Neural progenitor cell (in vitro differentiated cells): ENCODE measurements around the gene HMG20A. TPM values are rescaled to one million over a fixed set of nuclear protein-coding genes. Genes with fewer than 3 reads are reported as not detected.

Experiments
- DNase-seq: peaks from one replicate; pipeline ENCODE4 v3.0.0-alpha.2; 2016; ENCODE audit warnings: low spot score
- H2AFZ ChIP-seq: fragments of 200-600 bp; sonication (generic); replicated peaks from 2 replicates; pipeline ENCODE4 v1.6.1; 2016; ENCODE audit warnings: antibody characterized with exemption
- H3F3A ChIP-seq: fragments of 200-600 bp; sonication (generic); 2 replicates; pipeline ENCODE4 v1.6.1; 2016; ENCODE audit warnings: antibody characterized with exemption, low read depth
- H3K27ac ChIP-seq: fragments of 200-600 bp; sonication (generic); 2 replicates; pipeline ENCODE4 v1.5.1; 2016; ENCODE audit warnings: mild to moderate bottlenecking
- H3K27me3 ChIP-seq: fragments of 200-600 bp; sonication (generic); 2 replicates; pipeline ENCODE4 v1.6.1; 2016; ENCODE audit warnings: mild to moderate bottlenecking, moderate library complexity
- H3K36me3 ChIP-seq: fragments of 200-600 bp; sonication (generic); 2 replicates; pipeline ENCODE4 v1.5.1; 2016
- H3K4me1 ChIP-seq: fragments of 200-600 bp; sonication (generic); 2 replicates; pipeline ENCODE4 v1.6.1; 2016; ENCODE audit warnings: mixed run types
- H3K4me2 ChIP-seq: fragments of 200-600 bp; sonication (generic); 2 replicates; pipeline ENCODE4 v1.6.1; 2016
- H3K4me3 ChIP-seq: fragments of 200-600 bp; sonication (generic); 2 replicates; pipeline ENCODE4 v1.5.1; 2016
- H3K79me2 ChIP-seq: fragments of 200-600 bp; sonication (generic); 2 replicates; pipeline ENCODE4 v1.6.1; 2016; ENCODE audit warnings: low read depth
- H3K9ac ChIP-seq: fragments of 200-600 bp; sonication (generic); 2 replicates; pipeline ENCODE4 v1.6.1; 2016
- H3K9me3 ChIP-seq: fragments of 200-600 bp; sonication (generic); 2 replicates; pipeline ENCODE4 v1.5.1; 2016; ENCODE audit warnings: low read depth
- H4K20me1 ChIP-seq: fragments of 200-600 bp; sonication (generic); 2 replicates; pipeline ENCODE4 v1.6.1; 2016; ENCODE audit warnings: low read depth
- H3K27ac Mint-ChIP-seq: 3 replicates; pipeline ENCODE4 v1.8.0; 2021; ENCODE audit warnings: mixed read lengths
- H3K27me3 Mint-ChIP-seq: 2 replicates; pipeline ENCODE4 v1.8.0; 2022; ENCODE audit warnings: low read depth, mild to moderate bottlenecking, inconsistent platforms, moderate library complexity, mixed read lengths; ENCODE audit not compliant: insufficient read depth
- H3K36me3 Mint-ChIP-seq: 3 replicates; pipeline ENCODE4 v1.8.0; 2021; ENCODE audit warnings: mixed read lengths
- H3K4me1 Mint-ChIP-seq: 3 replicates; pipeline ENCODE4 v1.8.0; 2021; ENCODE audit warnings: mixed read lengths
- H3K4me3 Mint-ChIP-seq: 3 replicates; pipeline ENCODE4 v1.8.0; 2021; ENCODE audit warnings: mild to moderate bottlenecking, moderate library complexity, mixed read lengths
- H3K9me3 Mint-ChIP-seq: 3 replicates; pipeline ENCODE4 v1.8.0; 2020; ENCODE audit warnings: mixed read lengths
- CTCF ChIP-seq: fragments of 200-600 bp; sonication (generic); IDR thresholded peaks from 2 replicates; pipeline ENCODE4 v1.5.1; 2017; ENCODE audit warnings: antibody characterized with exemption, mild to moderate bottlenecking
- EZH2 ChIP-seq: fragments of 200-600 bp; sonication (generic); IDR thresholded peaks from 2 replicates; pipeline ENCODE4 v1.6.1; 2017; ENCODE audit warnings: antibody characterized with exemption, mild to moderate bottlenecking, moderate library complexity
- EZH2phosphoT487 ChIP-seq: fragments of 200-600 bp; sonication (generic); IDR thresholded peaks from 2 replicates; pipeline ENCODE4 v1.6.1; 2017; ENCODE audit warnings: antibody characterized with exemption
- total RNA-seq: library from RNA; depleted of rRNA; stranded (reverse); fragments of >200 nt; gene quantifications from 2 replicates; pipeline ENCODE4 v1.2.3, GENCODE V29; 2015; ENCODE audit warnings: low replicate concordance

The HMG20A gene
- total RNA-seq, 1 donor from 2014 or later: 75.6 TPM

- Histone ChIP-seq H3K36me3 (no peaks in the 10 kb centered on the region), H4K20me1 (peaks cover 33% of the 10 kb centered on the region), H3K27me3 (no peaks in the 10 kb centered on the region), H3K79me2 (peaks cover 85% of the 10 kb centered on the region), H3K9me3 (no peaks in the 10 kb centered on the region), H3K4me2 (no peak overlapping the region), H3K4me3 (no peak overlapping the region), H3K9ac (no peak overlapping the region), H3F3A (peaks cover 7% of the 10 kb centered on the region), H2AFZ (no peak overlapping the region), H3K27ac (no peak overlapping the region), H3K4me1 (peaks cover 31% of the 10 kb centered on the region)
- peaks cover 23% of the 10 kb centered on the region for H3K4me1 Mint-ChIP-seq
- no peaks in the 10 kb centered on the region for H3K36me3 Mint-ChIP-seq
- H3K27ac Mint-ChIP-seq: no peak overlapping the region
- no peak overlapping the region for H3K4me3 Mint-ChIP-seq
- H3K9me3 Mint-ChIP-seq: no peaks in the 10 kb centered on the region
- no peak for DNase-seq
- peaks cover 2% of the 10 kb centered on the region for H3K27me3 Mint-ChIP-seq
- TF ChIP-seq CTCF: no peak
- TF ChIP-seq EZH2phosphoT487: no peak
- no peak for TF ChIP-seq EZH2
Measured at GRCh38 chr15:77416954-77417353, 3.7 kb upstream of the HMG20A start.

GRCh38 chr15:77417602-77418001, 3.1 kb upstream of the HMG20A start:
- Mint-ChIP-seq H3K27me3 (peaks cover 2% of the 10 kb centered on the region), H3K27ac (no peak overlapping the region), H3K36me3 (no peaks in the 10 kb centered on the region), H3K9me3 (no peaks in the 10 kb centered on the region), H3K4me1 (peaks cover 25% of the 10 kb centered on the region), H3K4me3 (peak overlapping the region; percentile 95)
- Histone ChIP-seq H3F3A (peaks cover 7% of the 10 kb centered on the region), H3K4me1 (peaks cover 31% of the 10 kb centered on the region), H3K9ac (no peak overlapping the region), H3K27ac (no peak overlapping the region), H3K9me3 (no peaks in the 10 kb centered on the region), H3K79me2 (peaks cover 85% of the 10 kb centered on the region), H2AFZ (no peak overlapping the region), H3K4me3 (peak overlapping the region; percentile 94), H4K20me1 (peaks cover 30% of the 10 kb centered on the region), H3K27me3 (no peaks in the 10 kb centered on the region), H3K4me2 (peak overlapping the region; percentile 74), H3K36me3 (no peaks in the 10 kb centered on the region)
- TF ChIP-seq EZH2phosphoT487 (no peak), EZH2 (no peak), CTCF (no peak)
- DNase-seq: no peak

- Histone ChIP-seq H3K9me3 (no peaks in the 10 kb centered on the region), H3K4me3 (peak overlapping the region; percentile 94), H3K4me1 (peaks cover 31% of the 10 kb centered on the region), H4K20me1 (peaks cover 30% of the 10 kb centered on the region), H3K36me3 (no peaks in the 10 kb centered on the region), H3K79me2 (peaks cover 86% of the 10 kb centered on the region), H3K9ac (peak overlapping the region; percentile 60), H3K27me3 (no peaks in the 10 kb centered on the region), H3F3A (peaks cover 7% of the 10 kb centered on the region), H3K27ac (no peak overlapping the region), H3K4me2 (peak overlapping the region; percentile 74), H2AFZ (peak overlapping the region; percentile 80)
- H3K4me1 Mint-ChIP-seq: peaks cover 32% of the 10 kb centered on the region
- DNase-seq: no peak
- TF ChIP-seq EZH2phosphoT487 (no peak), CTCF (no peak), EZH2 (no peak)
- H3K36me3 Mint-ChIP-seq: no peaks in the 10 kb centered on the region
- H3K9me3 Mint-ChIP-seq: no peaks in the 10 kb centered on the region
- peak overlapping the region; percentile 95 for H3K4me3 Mint-ChIP-seq
- H3K27me3 Mint-ChIP-seq: peaks cover 2% of the 10 kb centered on the region
- H3K27ac Mint-ChIP-seq: peak overlapping the region; percentile 88
Measured at GRCh38 chr15:77418391-77418965, 2.2 kb upstream of the HMG20A start.
